ENCODE measurements around the gene RALGAPA2. TPM values are rescaled to one million over a fixed set of nuclear protein-coding genes. Genes with fewer than 3 reads are reported as not detected.

The RALGAPA2 gene
- total and polyA plus RNA-seq, 8 donors, result 34.5 to 79.8 (median 43.1) TPM

DNA sequence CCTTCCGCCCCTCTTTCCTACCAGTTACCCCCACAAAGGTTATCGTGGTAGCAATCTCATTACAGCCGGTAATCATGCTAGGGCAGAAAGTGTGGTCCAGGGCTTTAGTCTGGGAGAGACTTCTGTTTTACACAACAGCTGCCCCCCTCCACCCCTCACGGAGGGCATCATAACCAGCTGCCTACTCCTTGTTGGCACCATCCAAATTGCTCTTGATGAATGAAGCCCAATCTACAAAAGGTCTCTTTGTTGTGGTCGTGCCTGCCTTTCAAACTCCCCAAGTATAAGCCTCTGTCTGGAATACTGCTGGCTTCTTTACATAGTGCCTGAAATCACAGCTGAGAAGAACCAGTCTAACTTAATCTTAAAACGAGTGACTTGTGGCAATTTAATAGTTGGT is 186.7 kb downstream of the RALGAPA2 start:
- Histone ChIP-seq H3K27ac (no peak overlapping the region), H3K27me3 (no peaks in the 10 kb centered on the region), H3K4me1 (no peaks in the 10 kb centered on the region), H3K9me3 (no peaks in the 10 kb centered on the region), H3K4me3 (no peak overlapping the region), H3K36me3 (peaks cover 0 to 95% of the 10 kb centered on the region in 2 donors)
- ATAC-seq, result no peak
- intact Hi-C loops (cut with DNase I), result no loop called here
- no peak for TF ChIP-seq CTCF (IDR thresholded peaks at IDR 0.05)
- DNase-seq, result no peak

DNA sequence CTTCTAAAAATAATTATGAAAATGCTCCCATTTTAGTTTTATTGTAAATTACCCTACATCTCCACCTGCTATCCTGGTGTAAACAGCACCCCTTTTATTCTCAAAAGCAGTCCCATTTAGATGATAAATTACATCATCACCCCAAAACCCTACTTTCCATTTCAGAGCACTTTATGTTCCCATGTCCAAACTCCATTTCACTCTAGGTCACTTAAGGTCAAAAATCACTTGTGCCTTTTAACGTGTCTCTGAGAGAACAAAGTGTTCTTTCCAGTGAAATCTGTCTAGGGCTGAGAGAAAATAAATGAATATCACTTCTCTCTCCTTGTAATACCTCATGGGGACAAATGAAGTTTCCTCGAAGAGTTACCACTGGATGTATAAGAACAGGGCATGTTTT is 187.2 kb downstream of the RALGAPA2 start:
- Histone ChIP-seq H3K36me3 (peaks cover 0 to 95% of the 10 kb centered on the region in 2 donors), H3K27me3 (no peaks in the 10 kb centered on the region), H3K4me3 (no peak overlapping the region), H3K9me3 (no peaks in the 10 kb centered on the region), H3K4me1 (no peaks in the 10 kb centered on the region), H3K27ac (no peak overlapping the region)
- TF ChIP-seq CTCF (IDR thresholded peaks at IDR 0.05), result no peak
- intact Hi-C loops (cut with DNase I), result no loop called here
- DNase-seq (no peak), ATAC-seq (no peak)

- no peak overlapping the region for H3K27ac ChIP-seq
- intact Hi-C loops (cut with DNase I), result no loop called here
- no peak for TF ChIP-seq CTCF (IDR thresholded peaks at IDR 0.05)
- no peaks in the 10 kb centered on the region for H3K27me3 ChIP-seq
- H3K9me3 ChIP-seq, result no peaks in the 10 kb centered on the region
- peaks cover 0 to 95% of the 10 kb centered on the region in 2 donors for H3K36me3 ChIP-seq
- no peak for ATAC-seq
- DNase-seq, result no peak
- H3K4me1 ChIP-seq, result no peaks in the 10 kb centered on the region
- H3K4me3 ChIP-seq, result no peak overlapping the region
Observed at GRCh38 chr20:20524756-20525155, 187.7 kb downstream of the RALGAPA2 start.

DNA sequence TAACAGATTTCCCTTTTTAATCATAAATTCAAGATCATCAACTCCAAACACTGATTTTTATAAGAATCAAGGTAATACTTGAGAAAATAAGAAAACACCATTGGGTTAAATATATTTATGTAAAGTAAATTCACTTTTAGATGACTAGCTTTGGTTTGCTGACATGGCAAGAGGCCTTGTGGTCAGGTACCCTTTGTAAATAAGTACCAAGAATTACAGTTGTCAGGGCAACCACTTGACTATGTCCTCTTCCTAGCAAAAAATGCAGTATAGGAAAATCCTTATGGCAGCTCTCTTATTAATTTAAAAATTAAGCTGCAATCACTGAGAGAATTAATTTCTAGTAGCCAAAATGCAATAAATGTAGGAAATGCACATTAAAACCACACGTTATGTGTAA is 190.7 kb downstream of the RALGAPA2 start:
- H3K4me3 ChIP-seq, result no peak overlapping the region
- H3K36me3 ChIP-seq, result peaks cover 0 to 97% of the 10 kb centered on the region in 2 donors
- no peak for TF ChIP-seq CTCF (IDR thresholded peaks at IDR 0.05)
- H3K4me1 ChIP-seq, result no peaks in the 10 kb centered on the region
- no peak for DNase-seq
- intact Hi-C loops (cut with DNase I), result no loop called here
- H3K27ac ChIP-seq, result no peak overlapping the region
- H3K27me3 ChIP-seq, result no peaks in the 10 kb centered on the region
- H3K9me3 ChIP-seq, result no peaks in the 10 kb centered on the region
- peak; percentile 47 for ATAC-seq

GRCh38 chr20:20520776-20521175 is 191.7 kb downstream of the RALGAPA2 start:
- Histone ChIP-seq H3K27ac (no peak overlapping the region), H3K4me3 (no peak overlapping the region), H3K27me3 (no peaks in the 10 kb centered on the region), H3K9me3 (no peaks in the 10 kb centered on the region), H3K4me1 (no peaks in the 10 kb centered on the region), H3K36me3 (peaks cover 0 to 98% of the 10 kb centered on the region in 2 donors)
- intact Hi-C loops (cut with DNase I), result no loop called here
- DNase-seq (no peak), ATAC-seq (peak; percentile 86)
- no peak for TF ChIP-seq CTCF (IDR thresholded peaks at IDR 0.05)
